ENCODE data around the gene ATL1.
"Not testable (repeated sequence)": the region's sequence is repeated elsewhere in the genome, so short reads cannot be mapped to it uniquely, and the experiment has no call there.

Gene ATL1

GRCh38 chr14:50620341-50620740 is 60.4 kb downstream of the ATL1 start:
- no peak for TF ChIP-seq CTCF (IDR thresholded peaks at IDR 0.05; ENCODE audit: control extremely low read depth, extremely low read depth, low read depth, missing control alignments)
- DNase-seq (ENCODE audit: extremely low spot score), result no peak
- POLR2A ChIA-PET, result no interaction called here
- CTCF ChIA-PET, result interaction anchor here (0.7 to 5.5 kb wide), 23 partner anchors 9 to 239 kb away, joined by 3 to 40 read pairs (median 7); no protein-coding TSS in a partner anchor

GRCh38 chr14:50622978-50623377 is 63.0 kb downstream of the ATL1 start:
- ChIA-PET POLR2A (no interaction called here), CTCF (interaction anchor here (5.5 kb wide), 1 partner anchor 90 kb away, joined by 40 read pairs; no protein-coding TSS in a partner anchor)
- TF ChIP-seq CTCF (IDR thresholded peaks at IDR 0.05; ENCODE audit: control extremely low read depth, extremely low read depth, low read depth, missing control alignments), result no peak
- no peak for DNase-seq (ENCODE audit: extremely low spot score)

- no peak for DNase-seq (ENCODE audit: extremely low spot score)
- ChIA-PET CTCF (interaction anchor here (0.9 to 1.8 kb wide), 8 partner anchors 9 to 154 kb away, joined by 3 to 5 read pairs (median 3); no protein-coding TSS in a partner anchor), POLR2A (no interaction called here)
- no peak for TF ChIP-seq CTCF (IDR thresholded peaks at IDR 0.05; ENCODE audit: control extremely low read depth, extremely low read depth, low read depth, missing control alignments)
These were observed 64.5 kb downstream of the ATL1 start for GRCh38 chr14:50624447-50624846.

GRCh38 chr14:50624947-50625346 is 65.0 kb downstream of the ATL1 start:
- POLR2A ChIA-PET; DNase-seq (ENCODE audit: extremely low spot score): not testable (repeated sequence)
- CTCF ChIA-PET, result interaction anchor here (0.9 to 1.8 kb wide), 8 partner anchors 9 to 153 kb away, joined by 3 to 5 read pairs (median 3); no protein-coding TSS in a partner anchor

GRCh38 chr14:50631408-50631821 is 71.5 kb downstream of the ATL1 start:
- TF ChIP-seq CTCF (IDR thresholded peaks at IDR 0.05; ENCODE audit: control extremely low read depth, extremely low read depth, low read depth, missing control alignments), result no peak
- CTCF ChIA-PET, result interaction anchor here (0.9 to 1.6 kb wide), 5 partner anchors 12 to 156 kb away, joined by 3 to 7 read pairs (median 3); no protein-coding TSS in a partner anchor
- POLR2A ChIA-PET, result no interaction called here
- no peak for DNase-seq (ENCODE audit: extremely low spot score)

- TF ChIP-seq CTCF (IDR thresholded peaks at IDR 0.05; ENCODE audit: control extremely low read depth, extremely low read depth, low read depth, missing control alignments), result no peak
- CTCF ChIA-PET, result interaction anchor here (0.9 to 2.3 kb wide), 4 partner anchors 9 to 81 kb away, joined by 3 to 8 read pairs (median 4); no protein-coding TSS in a partner anchor
- POLR2A ChIA-PET, result interaction anchor here (0.7 kb wide), 1 partner anchor 91 kb away, joined by 3 read pairs; no protein-coding TSS in a partner anchor
- no peak for DNase-seq (ENCODE audit: extremely low spot score)
These were observed 74.0 kb downstream of the ATL1 start for GRCh38 chr14:50633954-50634353.

- DNase-seq (ENCODE audit: extremely low spot score), result no peak
- CTCF ChIA-PET, result interaction anchor here (1.0 to 2.3 kb wide), 3 partner anchors 10 to 80 kb away, joined by 3 to 8 read pairs (median 4); no protein-coding TSS in a partner anchor
- POLR2A ChIA-PET, result no interaction called here
- TF ChIP-seq CTCF (IDR thresholded peaks at IDR 0.05; ENCODE audit: control extremely low read depth, extremely low read depth, low read depth, missing control alignments), result no peak
These were observed 75.2 kb downstream of the ATL1 start for GRCh38 chr14:50635141-50635540.

Measured in GM10248 (cell line).